AG04450 (cell line): Measurements from ENCODE around the gene FLNB. TPM values are rescaled to one million over a fixed set of nuclear protein-coding genes. Genes with fewer than 3 reads are reported as not detected.

ENCODE experiments used
- CTCF ChIA-PET: fragments of 300-600, 350-600 bp; formaldehyde crosslinking; extraction: SDS; loops from one replicate; lab custom pipeline; 2022; ENCODE audit warnings: antibody characterized with exemption, inconsistent platforms; lab: Charles Lee
- POLR2A ChIA-PET: fragments of 350-600 bp; formaldehyde crosslinking; extraction: SDS; loops from one replicate; lab custom pipeline; 2021; ENCODE audit warnings: antibody characterized with exemption, inconsistent platforms; lab: Yijun Ruan, JAX
- DNase-seq: peaks from one replicate; pipeline ENCODE4 v3.0.0-alpha.2; 2011; ENCODE audit warnings: low read depth, low spot score
- H3K27ac ChIP-seq: one replicate; pipeline ENCODE4 v1.5.1; 2012; ENCODE audit warnings: low read depth, low read length, control low read depth
- H3K27me3 ChIP-seq: one replicate; pipeline ENCODE4 v1.6.0; 2012; ENCODE audit warnings: low read length; ENCODE audit not compliant: control insufficient read depth, insufficient read depth
- H3K4me3 ChIP-seq: 2 replicates; pipeline ENCODE4 v1.5.1; 2011; ENCODE audit warnings: mild to moderate bottlenecking, low read depth, low read length, control low read depth
- H3K9me3 ChIP-seq: 2 replicates; pipeline ENCODE4 v1.5.1; 2012; ENCODE audit warnings: low read length; ENCODE audit not compliant: control insufficient read depth, insufficient read depth
- CTCF ChIP-seq: IDR thresholded peaks from 2 replicates; pipeline ENCODE4 v1.5.1; 2011; ENCODE audit warnings: low read depth, low read length, control low read depth, inconsistent platforms
- polyA plus RNA-seq: library from polyadenylated mRNA; depleted of rRNA; stranded (reverse); fragments of >200 nt; gene quantifications from 2 replicates; pipeline ENCODE4 v1.2.3, GENCODE V29; 2011

Gene FLNB
- polyA plus RNA-seq, 1 experiment, result 89.6 TPM

GRCh38 chr3:58090351-58090750 lies 82.1 kb downstream of the FLNB start:
- H3K4me3 ChIP-seq, result no peak overlapping the region
- DNase-seq, result peak; percentile 29
- no peaks in the 10 kb centered on the region for H3K27me3 ChIP-seq
- no peaks in the 10 kb centered on the region for H3K9me3 ChIP-seq
- H3K27ac ChIP-seq, result no peak overlapping the region
- POLR2A ChIA-PET, result no interaction called here
- TF ChIP-seq CTCF, result no peak
- CTCF ChIA-PET, result interaction anchor here (1.6 kb wide), 1 partner anchor 83 kb away, joined by 4 read pairs; no protein-coding TSS in a partner anchor

DNA sequence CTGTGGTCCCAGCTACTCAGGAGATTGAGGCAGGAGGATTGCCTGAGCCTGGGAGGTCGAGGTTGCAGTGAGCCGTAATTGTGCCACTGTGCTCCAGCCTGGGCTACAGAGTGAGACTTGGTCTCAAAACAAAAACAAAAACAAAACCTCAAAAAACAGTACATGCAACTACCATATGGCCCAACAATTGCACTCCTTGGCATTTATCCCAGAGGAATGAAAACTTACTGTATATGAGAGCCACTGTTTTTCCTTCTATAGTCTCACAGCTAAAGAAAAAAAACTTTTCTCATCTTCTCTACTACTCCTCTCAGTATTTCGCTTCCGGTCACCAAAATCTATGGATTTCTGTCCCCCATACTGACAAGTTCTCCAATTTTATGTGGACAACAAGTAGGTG lies 84.3 kb downstream of the FLNB start:
- ChIA-PET CTCF (interaction anchor here (0.6 kb wide), 1 partner anchor 85 kb away, joined by 3 read pairs; no protein-coding TSS in a partner anchor), POLR2A (no interaction called here)
- Histone ChIP-seq H3K4me3 (no peak overlapping the region), H3K27ac (no peak overlapping the region), H3K27me3 (no peaks in the 10 kb centered on the region), H3K9me3 (no peaks in the 10 kb centered on the region)
- DNase-seq, result no peak
- no peak for TF ChIP-seq CTCF

DNA sequence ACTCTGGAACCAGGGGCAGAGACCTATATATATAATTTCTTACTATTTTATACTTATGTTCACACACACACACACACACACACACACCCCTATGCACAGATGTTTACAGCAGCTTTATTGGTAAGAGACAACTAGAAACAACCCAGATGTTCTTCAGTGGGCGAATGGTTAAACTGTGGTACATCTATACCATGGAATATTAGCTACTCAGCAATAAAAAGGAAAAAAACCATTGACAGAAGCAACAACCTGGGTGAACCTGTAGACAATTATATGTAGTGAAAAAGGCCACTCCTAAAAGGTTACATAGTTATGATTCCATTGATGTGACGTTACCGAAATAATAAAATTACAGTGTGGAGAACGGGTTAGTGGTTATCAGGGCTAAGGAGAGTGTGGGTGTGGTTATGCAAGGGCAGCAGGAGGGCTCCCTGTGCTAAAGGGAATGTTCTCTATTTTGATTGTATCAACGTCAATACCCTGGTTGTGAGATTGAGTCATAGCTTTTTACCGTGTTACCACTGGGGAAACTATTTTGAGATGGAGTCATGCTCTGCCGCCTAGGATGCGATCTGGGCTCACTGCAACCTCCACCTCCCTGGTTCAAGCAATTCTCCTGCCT lies 85.5 kb downstream of the FLNB start:
- H3K4me3 ChIP-seq, result no peak overlapping the region
- no peaks in the 10 kb centered on the region for H3K9me3 ChIP-seq
- ChIA-PET CTCF (no interaction called here), POLR2A (interaction anchor here (1.0 to 1.1 kb wide), 2 partner anchors 41 to 84 kb away, joined by 3 to 6 read pairs; no protein-coding TSS in a partner anchor)
- no peaks in the 10 kb centered on the region for H3K27me3 ChIP-seq
- no peak for TF ChIP-seq CTCF
- no peak overlapping the region for H3K27ac ChIP-seq
- no peak for DNase-seq

GRCh38 chr3:58094657-58095056 lies 86.4 kb downstream of the FLNB start:
- ChIA-PET POLR2A (no interaction called here), CTCF (no interaction called here)
- no peak for TF ChIP-seq CTCF
- no peaks in the 10 kb centered on the region for H3K9me3 ChIP-seq
- no peaks in the 10 kb centered on the region for H3K27me3 ChIP-seq
- H3K27ac ChIP-seq, result no peak overlapping the region
- no peak overlapping the region for H3K4me3 ChIP-seq
- DNase-seq, result no peak

DNA sequence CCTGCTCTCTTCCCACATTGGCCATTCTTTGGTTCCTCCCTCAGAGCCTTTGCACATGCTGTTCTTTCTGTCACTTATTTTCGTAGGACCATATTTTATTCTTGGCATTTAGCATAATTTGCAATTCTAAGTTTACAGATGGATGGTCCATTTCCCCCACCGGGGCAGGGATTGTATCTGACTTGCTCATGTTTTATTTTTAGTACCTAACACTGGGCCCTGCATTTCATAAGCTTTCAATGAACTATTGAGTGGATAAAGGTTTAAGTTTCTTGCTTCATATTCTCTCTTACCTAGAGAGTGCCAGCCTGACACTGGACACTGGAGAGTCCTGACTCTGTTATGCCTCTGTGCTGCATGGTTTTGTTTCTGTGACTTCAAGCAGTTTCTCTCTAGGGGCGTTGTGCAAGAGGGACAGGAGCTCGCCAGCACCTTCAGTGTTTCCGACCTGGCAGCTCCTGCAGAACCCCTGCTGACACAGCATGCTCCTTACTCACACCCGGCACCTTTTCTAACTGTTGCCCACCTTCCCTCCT lies 87.4 kb downstream of the FLNB start:
- DNase-seq, result no peak
- H3K9me3 ChIP-seq, result no peaks in the 10 kb centered on the region
- TF ChIP-seq CTCF, result no peak
- POLR2A ChIA-PET, result no interaction called here
- H3K27me3 ChIP-seq, result no peaks in the 10 kb centered on the region
- H3K27ac ChIP-seq, result no peak overlapping the region
- CTCF ChIA-PET, result no interaction called here
- no peak overlapping the region for H3K4me3 ChIP-seq
